Colon (tissue), 2 donors: ENCODE measurements around the gene ANXA5.

Experiments
- FAIRE-seq: peaks from 2 replicates; lab custom pipeline; 2012; peaks lifted over from hg19 to GRCh38; lab: Jason Lieb, UNC
- donor health status: control.
- donor health status: control.

The ANXA5 gene

DNA sequence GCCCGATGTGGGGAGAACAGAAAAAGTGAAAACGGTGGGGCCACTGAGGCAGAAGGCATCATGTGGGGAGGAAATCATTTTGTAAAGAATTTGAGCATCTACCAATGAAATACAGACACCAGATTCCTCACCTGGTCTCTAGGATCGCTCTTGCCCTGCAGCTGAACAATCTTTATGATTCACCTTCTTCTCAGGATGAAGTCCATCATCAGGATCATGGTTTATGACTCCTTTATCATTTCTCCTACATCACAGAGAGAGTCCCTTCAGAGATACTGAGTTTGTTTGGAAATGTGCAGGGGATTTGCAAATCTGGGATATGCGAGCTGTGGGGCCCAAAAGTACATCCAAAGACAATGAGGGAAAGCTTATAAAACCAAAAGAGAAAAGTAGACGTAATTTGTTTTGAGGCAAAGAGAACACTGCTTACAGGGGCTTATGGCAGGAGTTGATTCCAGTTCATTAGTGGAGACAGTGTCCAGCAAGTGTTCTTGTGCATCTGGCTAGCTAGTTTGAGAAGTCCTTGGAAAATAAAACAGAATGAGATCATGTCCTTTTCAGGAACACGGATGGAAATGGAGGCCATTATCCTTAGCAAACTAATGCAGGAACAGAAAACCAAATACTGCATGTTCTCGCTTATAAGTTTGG, 15.3 kb upstream of the ANXA5 start:
- no peak for FAIRE-seq

DNA sequence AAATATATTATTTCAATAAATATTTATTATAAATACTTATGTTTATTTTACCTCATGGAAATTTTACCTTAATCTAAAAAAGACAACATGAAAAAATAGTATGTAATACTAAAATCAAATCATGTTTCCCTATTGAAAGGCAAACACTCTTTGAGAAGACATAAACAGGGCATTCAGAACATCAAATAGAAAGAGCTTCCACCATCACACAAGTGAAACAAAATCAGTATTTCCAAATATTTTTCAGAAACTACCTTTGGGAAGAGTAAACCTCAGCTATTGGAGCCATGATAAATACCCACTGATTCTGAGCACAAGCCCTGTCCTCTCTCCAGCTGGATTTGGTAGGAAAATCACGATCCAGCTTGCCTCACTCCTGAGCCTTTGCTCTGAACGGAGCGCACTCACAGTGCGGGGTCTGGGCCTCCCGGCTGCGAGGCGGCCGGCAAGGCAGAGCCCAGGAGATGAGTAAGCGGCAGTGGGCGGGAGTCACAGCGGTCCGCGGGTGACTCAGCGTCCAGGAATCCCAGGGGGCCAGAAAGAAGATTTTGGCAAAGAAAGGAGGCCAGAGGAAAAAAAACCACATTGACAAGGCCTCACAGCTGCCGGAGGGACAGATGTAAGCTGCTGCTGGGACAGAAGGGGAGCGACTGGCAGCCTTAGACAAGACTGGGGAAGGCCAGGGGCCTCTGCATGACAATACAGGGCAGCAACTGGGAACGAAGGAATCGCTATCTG, 14.7 kb upstream of the ANXA5 start:
- no peak for FAIRE-seq

DNA sequence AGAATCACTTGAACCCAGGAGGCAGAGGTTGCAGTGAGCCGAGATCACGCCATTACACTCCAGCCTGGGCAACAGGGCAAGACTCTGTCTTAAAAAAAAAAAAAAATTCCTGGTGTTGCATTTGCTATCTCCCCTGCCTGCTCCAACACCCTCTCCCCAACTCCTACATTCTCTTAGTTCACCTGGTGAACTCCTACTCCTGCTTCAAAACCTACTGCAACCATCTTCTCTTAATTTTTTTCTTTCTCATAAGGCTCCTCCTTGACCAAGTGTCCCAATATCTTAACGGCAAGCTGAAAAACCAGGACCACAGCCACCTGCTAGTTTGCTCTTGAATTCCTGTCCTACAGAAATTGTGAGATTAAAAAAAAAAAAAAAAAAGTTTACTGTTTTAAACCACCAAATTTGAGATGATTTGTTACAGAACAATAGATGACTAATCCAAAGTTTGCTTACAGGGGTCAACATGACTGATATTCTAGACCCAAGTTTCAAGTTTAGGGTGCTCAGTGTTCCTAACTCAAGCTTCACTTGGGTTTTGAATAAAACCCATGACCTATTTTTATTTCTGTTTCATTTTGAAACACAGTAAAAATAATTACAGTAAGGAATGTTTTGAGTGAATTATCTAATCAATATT, 13.1 kb upstream of the ANXA5 start:
- no peak for FAIRE-seq

DNA sequence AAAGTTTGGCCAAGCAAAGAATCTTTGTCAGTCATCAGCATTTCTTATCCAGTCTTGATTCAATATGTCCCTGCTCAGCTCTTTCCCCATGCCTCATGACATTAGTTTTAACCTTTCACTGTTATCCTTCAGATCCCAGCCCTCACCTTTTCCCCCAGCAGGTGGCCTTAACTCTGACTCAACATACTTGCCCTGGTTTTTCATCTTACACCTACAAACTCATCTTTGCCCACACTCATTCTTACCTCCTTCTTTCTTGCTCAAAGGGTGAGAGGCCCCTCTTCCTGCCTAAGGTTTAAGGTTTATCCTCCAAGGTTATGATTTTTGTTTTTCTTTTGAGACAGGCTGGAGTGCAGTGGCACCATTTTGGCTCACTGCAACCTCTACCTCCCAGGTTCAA, 10.6 kb upstream of the ANXA5 start:
- FAIRE-seq, result no peak

DNA sequence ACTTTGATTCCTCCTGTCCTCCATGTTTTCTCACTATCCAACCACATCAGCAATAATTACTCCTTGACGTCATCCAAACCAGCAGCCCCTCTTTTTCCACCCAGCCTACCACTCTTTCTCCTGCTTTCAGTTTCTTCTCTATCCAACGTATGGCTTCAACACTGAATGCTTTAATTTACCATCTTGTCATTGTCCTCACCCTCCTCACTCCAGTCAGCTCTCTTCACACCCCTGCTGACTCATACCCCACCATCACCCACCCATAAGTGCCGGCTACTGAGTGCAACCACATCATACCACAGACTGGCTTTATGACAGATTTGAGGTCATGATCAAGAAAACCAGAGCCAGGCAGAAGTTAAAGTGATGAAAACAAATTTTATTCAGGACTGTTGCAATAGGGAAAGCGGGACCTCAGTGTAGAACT, 9.8 kb upstream of the ANXA5 start:
- FAIRE-seq, result no peak

DNA sequence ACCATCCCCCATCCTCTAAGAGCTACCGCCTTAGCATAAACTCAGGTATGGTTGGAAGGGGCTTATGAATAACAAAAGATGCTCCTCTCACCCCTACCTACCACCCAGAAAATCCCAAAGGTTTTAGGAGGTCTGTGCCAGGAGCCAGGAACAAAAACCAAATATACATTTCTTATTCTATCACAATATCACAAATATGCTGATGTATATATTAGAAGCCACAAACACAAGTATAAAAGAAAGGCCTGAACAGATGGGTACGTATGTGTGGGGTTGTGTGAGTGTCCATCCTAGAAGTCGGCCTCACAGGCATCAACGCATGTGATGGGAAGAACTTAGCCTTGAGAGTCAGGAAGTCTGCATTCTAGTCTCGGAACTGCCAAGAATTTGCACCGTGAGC, 8.7 kb upstream of the ANXA5 start:
- FAIRE-seq, result no peak

DNA sequence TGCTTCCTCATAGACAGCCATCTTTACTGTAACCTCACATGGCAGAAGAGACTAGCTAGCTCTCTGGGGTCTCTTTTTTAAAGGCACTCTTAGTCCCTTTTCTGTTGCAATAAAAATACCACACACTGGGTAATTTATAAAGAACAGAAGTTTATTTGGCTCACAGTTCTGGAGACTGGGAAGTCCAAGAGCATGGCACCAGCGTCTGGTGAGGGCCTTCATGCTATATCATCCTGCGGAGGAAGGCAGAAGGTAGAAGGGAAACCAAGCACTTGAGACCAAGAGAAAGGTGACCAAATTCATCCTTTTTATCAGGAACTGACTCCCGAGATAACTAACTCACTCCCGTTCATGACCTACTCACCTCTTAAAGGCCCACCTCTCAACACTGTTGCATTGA, 5.4 kb upstream of the ANXA5 start:
- no peak for FAIRE-seq

DNA sequence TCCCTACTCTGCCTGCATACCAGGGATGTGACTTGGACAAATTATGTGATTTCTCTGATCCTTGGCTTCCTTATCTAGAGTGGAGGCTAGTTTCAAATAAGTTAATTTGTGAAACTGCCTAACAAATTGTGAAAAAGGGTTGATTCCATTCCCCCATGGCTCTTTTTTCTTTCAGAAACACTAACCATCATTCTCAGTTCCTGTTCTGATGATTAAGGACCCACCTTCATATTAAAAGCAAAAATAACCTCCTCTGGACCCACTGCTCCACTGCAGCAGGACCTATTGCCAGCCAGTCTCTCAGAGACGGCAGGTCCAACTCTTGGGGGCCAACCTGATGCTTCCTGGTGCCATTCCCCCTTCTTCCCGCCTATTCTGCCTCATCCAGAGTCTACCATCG, 4.5 kb upstream of the ANXA5 start:
- no peak for FAIRE-seq

DNA sequence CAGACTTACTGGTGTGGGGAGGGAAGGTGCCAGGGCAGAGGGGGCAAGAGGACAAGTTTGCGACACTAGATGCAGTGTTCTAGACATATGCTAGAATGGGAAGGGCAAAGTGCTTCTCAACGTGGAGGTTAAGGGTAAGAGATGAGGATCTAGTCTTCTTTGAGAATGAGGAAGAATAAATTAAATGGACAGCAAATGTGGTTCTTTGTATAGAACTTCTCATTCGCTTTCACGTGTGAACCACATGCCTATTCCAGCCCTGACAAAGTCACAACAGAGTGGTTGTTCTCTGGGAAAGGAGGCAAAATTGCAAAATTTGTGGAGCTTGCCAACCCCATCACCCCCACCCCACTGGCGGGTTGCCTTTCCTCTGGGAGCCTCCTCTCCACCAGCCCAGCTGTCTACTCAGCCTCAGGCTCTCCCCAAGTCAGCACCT, 1.5 kb upstream of the ANXA5 start:
- no peak for FAIRE-seq

DNA sequence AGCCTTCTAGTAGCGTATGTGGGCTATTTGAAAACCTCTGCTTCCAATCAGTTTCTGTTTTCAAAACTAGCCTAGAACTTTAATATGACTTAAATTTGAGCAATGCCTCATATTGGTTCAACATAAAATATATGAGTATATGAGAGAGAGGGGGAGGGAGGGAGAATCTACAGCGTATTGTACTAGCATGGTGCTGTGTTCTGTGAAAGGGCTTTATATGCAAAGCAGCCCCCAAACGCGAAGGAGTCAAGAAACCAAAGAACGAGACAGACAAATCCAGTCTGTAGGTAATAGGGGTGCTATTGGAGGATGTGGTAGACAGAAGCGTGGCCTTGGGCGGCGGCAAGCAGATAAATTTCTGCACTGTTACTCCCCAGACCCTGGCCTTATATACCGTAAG, 784 bp upstream of the ANXA5 start:
- FAIRE-seq, result no peak

DNA sequence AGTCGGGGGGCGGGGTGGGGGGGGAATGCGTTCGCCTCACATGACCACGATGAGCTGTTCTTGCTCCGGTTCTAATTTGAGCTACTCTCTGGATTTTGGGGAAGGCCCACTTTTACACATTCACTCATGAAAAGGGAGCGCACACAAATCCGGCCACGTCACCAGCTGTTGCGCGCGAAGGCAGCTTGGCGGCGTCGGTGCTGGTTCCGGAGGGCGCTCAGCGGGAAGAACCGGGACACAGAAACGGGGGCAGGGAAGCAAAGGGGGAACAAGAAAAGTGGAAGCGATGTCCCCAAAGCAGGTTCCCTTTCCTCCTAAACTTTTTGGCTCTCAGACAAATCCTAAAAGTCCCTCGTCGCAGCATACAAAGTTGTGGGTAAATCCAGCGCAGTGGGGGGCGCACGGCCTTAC, 605 bp downstream of the ANXA5 start:
- FAIRE-seq, result no peak

DNA sequence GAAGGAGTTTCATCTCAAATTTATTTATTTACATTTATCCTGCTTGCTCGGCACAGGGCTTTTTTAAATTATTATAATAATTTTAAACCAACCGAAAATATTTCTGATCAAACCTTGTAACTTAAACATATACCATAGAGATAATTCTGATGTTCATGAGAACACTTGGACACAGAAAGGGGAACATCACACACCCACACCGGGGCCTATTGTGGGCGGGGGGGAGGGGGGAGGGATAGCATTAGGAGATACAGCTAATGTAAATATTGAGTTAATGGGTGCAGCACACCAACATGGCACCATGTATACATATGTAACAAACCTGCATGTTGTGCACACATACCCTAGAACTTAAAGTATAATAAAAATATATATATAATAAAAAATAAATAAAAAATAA, 2.9 kb downstream of the ANXA5 start:
- FAIRE-seq, result no peak

DNA sequence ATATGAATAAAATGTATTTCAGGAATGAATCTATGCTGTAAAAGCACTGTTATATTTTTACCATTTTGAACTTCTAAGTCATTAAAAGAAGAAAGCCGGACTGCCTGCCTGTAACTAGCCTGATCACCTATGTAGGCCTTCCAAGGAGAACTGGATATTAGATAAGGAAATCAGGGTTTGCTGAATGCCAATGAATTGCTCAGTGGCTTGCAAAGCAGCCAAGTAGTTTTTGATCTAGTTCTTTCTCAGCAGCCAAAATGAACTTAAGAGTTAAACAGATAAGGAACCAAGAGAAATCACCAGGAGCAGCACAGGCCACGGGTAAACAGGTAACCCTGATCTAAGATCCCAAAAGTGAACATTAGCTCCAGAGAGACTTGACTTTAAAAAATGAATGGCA, 3.3 kb downstream of the ANXA5 start:
- no peak for FAIRE-seq

DNA sequence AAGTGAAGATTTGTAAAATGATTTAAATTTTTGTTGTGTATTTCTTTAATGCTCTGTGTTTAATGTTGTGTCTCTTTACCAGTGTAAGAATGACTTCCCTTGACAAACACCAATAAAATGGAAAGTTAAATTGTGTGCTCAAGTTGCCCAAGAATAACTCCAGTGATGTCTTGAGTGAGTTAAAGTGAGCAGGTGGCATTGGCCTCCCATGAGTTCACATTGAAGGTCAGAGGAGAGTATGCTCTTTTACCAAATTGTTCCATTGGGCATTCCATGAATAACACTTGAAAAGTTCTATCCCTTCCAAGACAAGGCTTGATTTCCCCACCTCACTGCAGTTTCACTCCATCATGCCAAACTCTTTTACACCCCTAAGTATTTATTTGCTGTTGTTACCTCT, 4.5 kb downstream of the ANXA5 start:
- FAIRE-seq, result no peak

DNA sequence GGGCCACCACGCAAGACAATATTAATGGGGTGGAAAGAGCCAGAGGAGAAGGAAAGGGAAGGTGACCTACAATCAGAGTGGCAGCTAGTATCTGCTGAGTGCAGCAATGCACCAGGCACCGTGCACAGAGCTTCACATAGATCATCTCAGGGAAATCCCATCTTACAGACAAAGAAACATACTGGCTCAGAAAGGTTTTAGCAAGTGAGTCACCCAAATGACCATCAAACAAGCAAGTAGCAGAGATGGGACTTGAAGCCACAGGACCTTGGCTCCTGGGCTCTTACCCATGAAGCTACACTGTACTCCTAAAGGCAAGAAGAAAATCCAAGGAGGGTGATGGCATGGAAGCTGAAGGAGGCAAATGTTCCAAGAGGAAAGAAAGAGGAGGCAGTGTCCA, 6.8 kb downstream of the ANXA5 start:
- no peak for FAIRE-seq

DNA sequence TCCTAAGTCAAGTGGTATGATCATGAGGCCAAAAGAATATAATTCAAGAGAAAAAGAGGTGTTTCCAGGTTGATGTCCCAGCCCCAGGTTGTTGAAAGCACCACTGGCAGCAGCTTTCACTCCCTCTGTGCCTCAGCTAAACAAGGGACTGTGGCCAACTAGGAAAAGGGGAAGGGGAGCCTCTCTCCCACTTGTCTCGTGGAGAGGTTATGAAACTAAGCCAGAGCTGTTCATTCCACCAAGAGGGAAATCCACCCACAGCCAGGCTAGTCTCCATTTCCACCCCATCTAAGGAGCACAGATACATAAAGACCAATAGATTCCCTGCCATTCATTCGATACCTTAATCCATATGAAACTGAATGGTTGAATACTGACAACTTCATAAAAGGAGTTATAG, 8.1 kb downstream of the ANXA5 start:
- no peak for FAIRE-seq

DNA sequence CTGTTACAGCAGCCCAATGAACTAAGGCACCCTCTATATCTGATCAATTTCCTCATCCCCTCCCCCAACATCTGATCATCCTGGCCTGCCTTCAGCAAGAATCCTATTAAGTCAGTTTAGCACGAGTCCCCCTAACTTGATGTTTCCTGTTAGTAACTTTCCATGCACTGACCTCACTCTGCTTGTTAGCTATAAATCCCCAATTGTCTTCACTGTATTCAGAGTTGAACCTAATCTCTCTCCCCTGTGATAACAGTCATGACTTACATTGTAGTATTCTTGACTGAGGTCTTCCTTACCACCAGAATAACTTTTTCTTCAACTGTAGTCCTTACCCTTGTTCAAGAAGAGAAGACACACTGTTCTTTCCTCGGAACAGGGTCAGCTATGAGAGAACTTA, 8.5 kb downstream of the ANXA5 start:
- no peak for FAIRE-seq

DNA sequence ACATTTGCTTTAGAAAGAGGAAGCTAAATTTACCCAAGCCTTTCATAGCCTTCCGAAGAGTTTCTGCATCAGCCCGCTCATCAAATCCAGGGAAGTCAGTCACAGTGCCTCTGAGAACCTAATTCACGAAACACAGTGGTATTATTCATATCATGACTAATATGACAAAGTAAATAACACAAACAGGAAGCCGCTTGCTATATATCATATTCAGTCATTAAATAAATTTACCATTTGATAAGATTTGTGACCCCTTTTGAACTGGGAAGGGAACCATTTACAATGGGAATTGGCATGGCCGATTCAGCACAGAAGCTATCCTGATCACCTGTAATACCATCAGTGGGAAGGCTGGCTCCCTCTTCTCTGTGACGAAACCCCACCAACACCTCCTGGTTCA, 10.5 kb downstream of the ANXA5 start:
- no peak for FAIRE-seq

DNA sequence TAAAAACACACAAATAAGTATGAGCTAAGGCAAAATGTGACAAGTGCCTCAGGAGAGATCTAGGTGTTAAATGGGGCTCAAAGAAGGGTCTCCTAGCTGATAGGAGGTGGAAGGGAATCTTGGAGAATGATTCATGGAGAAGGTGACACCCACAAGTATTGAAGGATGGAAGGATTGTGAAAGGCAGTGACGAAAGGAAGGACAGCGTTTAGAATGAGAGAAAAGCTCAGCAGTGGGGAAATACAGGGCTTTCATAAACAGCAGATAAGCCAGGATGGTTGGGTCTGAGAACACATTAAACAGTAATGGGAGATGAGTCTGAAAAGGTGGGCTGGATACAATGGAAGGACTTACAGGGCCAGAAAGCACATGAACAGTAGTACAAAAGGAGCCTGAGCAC, 11.5 kb downstream of the ANXA5 start:
- FAIRE-seq, result no peak

DNA sequence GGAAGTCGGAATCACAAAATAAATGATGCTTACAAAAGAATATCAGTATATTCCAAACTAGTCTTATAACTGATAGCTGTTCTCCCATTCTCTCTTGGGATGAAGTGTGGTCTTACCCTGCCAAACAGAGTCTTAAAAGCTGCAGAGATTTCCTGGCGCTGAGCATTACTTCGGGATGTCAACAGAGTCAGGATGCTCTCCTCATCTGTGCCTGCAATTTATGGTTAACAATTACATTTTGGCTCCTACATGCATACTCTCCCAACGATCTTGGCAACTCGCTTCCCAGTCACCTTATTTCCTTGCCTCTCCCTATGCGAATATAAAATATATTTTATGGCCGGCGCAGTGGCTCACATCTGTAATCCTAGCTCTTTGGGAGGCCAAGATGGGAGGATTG, 12.2 kb downstream of the ANXA5 start:
- no peak for FAIRE-seq

DNA sequence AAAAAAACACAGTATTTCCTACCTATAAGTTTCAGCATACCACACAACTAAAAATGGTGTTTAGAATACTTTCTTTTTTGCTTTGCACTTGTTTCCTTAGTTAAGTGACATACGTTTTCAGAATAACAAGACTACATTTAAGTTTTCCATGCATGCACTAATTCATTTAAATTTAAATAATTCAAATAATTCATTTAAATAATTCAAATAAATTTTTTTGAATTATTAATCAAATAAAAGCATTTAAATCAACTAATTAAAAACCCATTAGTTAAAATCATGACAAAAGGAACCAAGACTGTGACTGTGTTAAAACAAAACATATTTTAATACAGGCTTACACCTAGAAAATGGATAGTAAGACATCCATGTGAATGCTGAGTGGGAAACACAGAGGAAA, 12.8 kb downstream of the ANXA5 start:
- FAIRE-seq, result no peak

DNA sequence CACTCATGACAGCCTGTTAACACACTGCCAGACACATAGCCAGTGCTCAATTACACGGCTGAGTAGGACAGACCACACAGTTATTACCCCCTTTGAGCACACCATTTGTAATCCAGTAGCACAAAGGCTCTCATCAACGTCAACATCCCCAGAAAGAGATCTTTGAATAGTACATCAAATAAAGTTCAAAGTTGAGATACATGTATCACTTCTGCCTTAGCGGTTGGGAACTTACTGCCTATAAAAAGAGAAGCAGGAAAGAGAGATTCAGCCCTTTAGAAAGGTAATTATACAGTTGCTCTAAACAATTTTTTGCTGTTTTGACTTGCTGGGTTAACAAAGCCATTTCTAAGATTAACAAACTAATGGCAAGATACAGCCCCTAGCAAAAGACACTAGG, 16.2 kb downstream of the ANXA5 start:
- no peak for FAIRE-seq

DNA sequence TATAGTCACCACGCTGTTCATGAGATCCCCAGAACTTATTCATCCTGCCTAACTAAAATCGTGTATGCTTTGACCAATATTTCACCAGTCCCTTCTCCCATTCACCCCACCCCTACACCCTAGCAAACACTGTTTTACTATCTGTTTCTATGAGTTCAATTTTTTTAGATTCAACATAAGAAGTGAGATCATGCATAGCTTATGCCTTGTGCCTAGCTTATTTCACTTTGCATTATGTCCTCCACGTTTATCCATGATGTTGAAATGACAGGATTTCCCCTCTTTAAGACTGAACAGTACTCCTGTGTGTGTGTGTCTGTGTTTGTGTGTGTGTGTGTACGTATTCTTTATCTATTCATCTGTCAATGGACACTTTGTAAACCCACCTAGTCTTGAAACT, 16.8 kb downstream of the ANXA5 start:
- FAIRE-seq, result no peak

DNA sequence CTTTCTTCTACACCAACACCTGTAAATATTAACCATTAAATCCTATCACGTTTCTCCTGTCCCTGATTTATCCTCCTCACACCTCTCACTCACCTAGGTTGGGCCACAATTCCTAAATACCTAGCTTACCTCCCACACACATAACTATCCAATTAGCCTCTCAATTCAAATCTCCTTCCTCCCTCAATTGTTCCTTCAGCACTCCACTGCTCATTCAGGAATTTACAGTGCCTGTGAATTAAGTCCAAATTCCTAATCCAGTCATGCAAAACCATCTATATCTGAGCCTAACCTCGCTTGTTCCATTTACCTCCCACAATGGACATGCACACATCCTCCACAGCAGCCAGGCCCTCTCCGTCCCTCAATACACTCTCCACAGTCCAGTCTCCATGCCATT, 17.5 kb downstream of the ANXA5 start:
- no peak for FAIRE-seq
